IPS-11a (cell line): ENCODE results near the gene PFAS.
"Not testable (repeated sequence)": the region's sequence is repeated elsewhere in the genome, so short reads cannot be mapped to it uniquely, and the experiment has no call there.

Source experiments
- H3K4me3 ChIP-seq: one replicate; pipeline ENCODE4 v1.5.1; 2013; ENCODE audit warnings: low read depth, low read length, control low read depth

The PFAS gene

GRCh38 chr17:8226536-8227237 lies 22.4 kb upstream of the PFAS start:
- H3K4me3 ChIP-seq, result peak overlapping the region; percentile 17

GRCh38 chr17:8227238-8227581 lies 21.9 kb upstream of the PFAS start:
- H3K4me3 ChIP-seq, result peak overlapping the region; percentile 6

- no peak overlapping the region for H3K4me3 ChIP-seq
Measured at GRCh38 chr17:8231701-8232100, 17.4 kb upstream of the PFAS start.

GRCh38 chr17:8234361-8235270 lies 14.5 kb upstream of the PFAS start:
- H3K4me3 ChIP-seq, result no peak overlapping the region

GRCh38 chr17:8235676-8236075 lies 13.4 kb upstream of the PFAS start:
- no peak overlapping the region for H3K4me3 ChIP-seq

- H3K4me3 ChIP-seq, result no peak overlapping the region
Measured at GRCh38 chr17:8237175-8237574, 11.9 kb upstream of the PFAS start.

- H3K4me3 ChIP-seq, result no peak overlapping the region
Measured at GRCh38 chr17:8237886-8238285, 11.2 kb upstream of the PFAS start.

GRCh38 chr17:8243827-8244226 lies 5.3 kb upstream of the PFAS start:
- H3K4me3 ChIP-seq, result no peak overlapping the region

- H3K4me3 ChIP-seq, result no peak overlapping the region
Measured at GRCh38 chr17:8244768-8245167, 4.3 kb upstream of the PFAS start.

- peak overlapping the region; percentile 95 for H3K4me3 ChIP-seq
Measured at GRCh38 chr17:8249621-8250500, 772 bp downstream of the PFAS start.

GRCh38 chr17:8251411-8251810 lies 2.3 kb downstream of the PFAS start:
- not testable (repeated sequence) for H3K4me3 ChIP-seq

- H3K4me3 ChIP-seq, result no peak overlapping the region
Measured at GRCh38 chr17:8253801-8254200, 4.7 kb downstream of the PFAS start.

GRCh38 chr17:8254881-8255280 lies 5.8 kb downstream of the PFAS start:
- H3K4me3 ChIP-seq, result no peak overlapping the region

- no peak overlapping the region for H3K4me3 ChIP-seq
Measured at GRCh38 chr17:8255499-8255898, 6.4 kb downstream of the PFAS start.

GRCh38 chr17:8256291-8256690 lies 7.2 kb downstream of the PFAS start:
- no peak overlapping the region for H3K4me3 ChIP-seq

- H3K4me3 ChIP-seq, result no peak overlapping the region
Measured at GRCh38 chr17:8256691-8257090, 7.6 kb downstream of the PFAS start.

- H3K4me3 ChIP-seq, result no peak overlapping the region
Measured at GRCh38 chr17:8257801-8258200, 8.7 kb downstream of the PFAS start.

- H3K4me3 ChIP-seq, result no peak overlapping the region
Measured at GRCh38 chr17:8264320-8264719, 15.2 kb downstream of the PFAS start.

- H3K4me3 ChIP-seq, result no peak overlapping the region
Measured at GRCh38 chr17:8264836-8265542, 15.9 kb downstream of the PFAS start.

- H3K4me3 ChIP-seq, result no peak overlapping the region
Measured at GRCh38 chr17:8266648-8267479, 17.8 kb downstream of the PFAS start.
